GM18870 (cell line): ENCODE results near the gene CRYBA1.
A peak's percentile ranks its signal among the peaks of the same experiment; 100 is the strongest.
"Not testable (repeated sequence)": the region's sequence is repeated elsewhere in the genome, so short reads cannot be mapped to it uniquely, and the experiment has no call there.

Source experiments
- ATAC-seq: cut with Tn5 transposase; IDR thresholded peaks from one replicate; pipeline ENCODE4 v1.9.1; 2021; ENCODE audit warnings: moderate library complexity; ENCODE audit not compliant: unreplicated experiment

CRYBA1 gene

GRCh38 chr17:29246628-29247027 lies at the start of gene CRYBA1:
CRYBA1 (plus strand) TSS chr17:29246859; CDS start chr17:29246864, 5 bp downstream.
- ATAC-seq = no peak

GRCh38 chr17:29197516-29198272 lies 49.0 kb upstream of the CRYBA1 start:
- no peak for ATAC-seq

- ATAC-seq = not testable (repeated sequence)
Observed at GRCh38 chr17:29204068-29204804, 42.4 kb upstream of the CRYBA1 start.

DNA sequence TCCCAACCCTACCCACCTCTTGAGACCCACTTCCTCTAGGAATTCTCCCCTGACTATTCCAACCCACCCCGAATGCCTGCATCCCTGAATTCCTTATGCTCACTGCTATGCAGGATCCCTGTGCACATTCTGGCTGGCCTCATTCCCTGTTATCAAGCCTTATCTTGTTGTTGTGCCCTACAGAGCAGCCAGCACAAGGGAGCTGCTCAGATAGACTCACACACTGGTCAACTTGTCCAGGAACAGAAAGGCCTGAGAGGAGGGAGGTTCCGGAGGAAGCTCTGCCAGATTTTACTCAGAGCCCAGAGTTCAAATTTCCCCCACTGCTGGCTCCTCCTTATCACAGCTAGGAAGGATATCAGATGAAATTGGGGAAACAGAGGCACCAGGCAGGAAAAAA lies 41.6 kb upstream of the CRYBA1 start:
- ATAC-seq = no peak

DNA sequence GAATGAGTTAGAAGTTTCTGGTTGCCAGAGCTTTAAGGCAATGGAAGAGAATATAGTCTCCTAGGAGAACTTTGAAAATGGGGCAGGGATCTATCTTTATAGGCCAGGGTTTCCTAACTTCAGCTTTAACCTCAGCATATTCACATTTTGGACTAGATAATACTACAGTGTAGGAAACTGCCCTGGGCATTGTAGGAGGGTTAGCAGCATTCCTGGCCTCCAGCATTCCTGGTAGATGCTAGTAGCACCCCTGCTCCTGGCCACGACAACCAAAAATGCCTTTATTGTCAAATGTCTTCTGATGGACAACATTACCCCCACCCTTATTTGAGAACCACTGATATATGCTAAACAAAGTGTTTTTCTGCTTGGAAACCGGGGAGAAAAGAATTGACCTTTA lies 38.7 kb upstream of the CRYBA1 start:
- no peak for ATAC-seq

GRCh38 chr17:29209073-29209472 lies 37.6 kb upstream of the CRYBA1 start:
- no peak for ATAC-seq

DNA sequence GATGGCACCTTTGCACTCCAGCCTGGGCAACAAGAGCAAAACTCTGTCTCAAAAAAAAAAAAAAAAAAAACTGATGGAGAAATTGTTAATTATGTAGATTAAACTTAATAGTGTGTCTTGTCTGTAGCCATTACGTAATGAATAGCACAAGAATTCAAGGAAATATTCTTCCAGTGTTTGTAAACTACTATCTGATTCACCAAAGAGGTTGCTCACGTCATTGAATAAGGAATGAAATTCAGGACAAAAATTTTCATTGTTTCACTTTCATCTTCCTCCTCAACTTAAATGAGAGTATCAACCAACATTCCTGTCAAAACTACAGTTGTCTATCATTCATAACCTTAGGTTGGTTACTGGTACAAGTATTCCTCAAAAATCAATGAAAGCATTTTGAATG lies 35.8 kb upstream of the CRYBA1 start:
- no peak for ATAC-seq

DNA sequence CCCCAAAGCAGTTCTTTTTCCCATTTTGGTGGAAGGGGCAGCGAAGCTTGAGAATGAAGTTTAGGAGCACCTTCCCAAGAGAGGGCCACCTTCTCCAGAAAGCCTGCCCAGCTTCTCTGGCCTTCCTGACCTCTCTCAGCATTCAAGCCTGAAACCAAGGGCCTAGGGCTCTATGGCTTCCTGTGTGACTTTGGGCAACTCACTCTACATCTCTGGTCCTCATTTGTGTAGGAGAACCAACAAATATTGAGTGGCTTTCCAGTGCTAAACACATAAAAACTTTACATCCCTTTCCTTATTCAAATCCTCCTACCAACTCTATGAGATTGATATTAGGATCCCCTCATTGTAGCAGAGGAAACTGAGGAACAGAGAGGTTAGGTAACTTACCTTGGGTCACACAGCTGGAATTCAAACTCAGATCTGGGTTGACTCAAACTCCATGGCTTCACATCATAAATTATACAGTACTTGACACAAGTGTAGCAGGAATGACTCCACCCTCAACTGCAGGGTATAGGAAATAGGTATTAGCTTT lies 34.5 kb upstream of the CRYBA1 start:
- no peak for ATAC-seq

DNA sequence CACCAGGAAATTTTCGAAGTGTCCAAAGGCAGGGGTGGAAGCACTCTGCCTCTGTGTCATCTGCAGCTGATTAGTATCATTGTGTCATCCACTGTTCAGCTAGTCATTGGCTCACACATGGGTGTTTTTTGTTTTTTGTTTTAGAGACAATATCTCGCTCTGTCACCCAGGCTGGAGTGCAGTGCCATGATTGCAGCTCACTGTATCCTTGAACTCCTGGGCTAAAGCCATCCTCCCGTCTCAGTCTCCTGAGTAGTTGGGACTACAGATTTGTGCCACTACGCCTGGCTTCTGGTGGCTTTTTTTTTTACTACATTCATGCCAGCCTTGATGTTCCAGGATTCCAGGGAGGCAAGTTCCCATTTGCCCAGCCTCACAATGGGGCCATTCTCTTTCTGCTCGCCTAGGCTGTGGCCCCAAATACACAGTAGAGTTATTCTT lies 34.0 kb upstream of the CRYBA1 start:
- ATAC-seq = no peak

DNA sequence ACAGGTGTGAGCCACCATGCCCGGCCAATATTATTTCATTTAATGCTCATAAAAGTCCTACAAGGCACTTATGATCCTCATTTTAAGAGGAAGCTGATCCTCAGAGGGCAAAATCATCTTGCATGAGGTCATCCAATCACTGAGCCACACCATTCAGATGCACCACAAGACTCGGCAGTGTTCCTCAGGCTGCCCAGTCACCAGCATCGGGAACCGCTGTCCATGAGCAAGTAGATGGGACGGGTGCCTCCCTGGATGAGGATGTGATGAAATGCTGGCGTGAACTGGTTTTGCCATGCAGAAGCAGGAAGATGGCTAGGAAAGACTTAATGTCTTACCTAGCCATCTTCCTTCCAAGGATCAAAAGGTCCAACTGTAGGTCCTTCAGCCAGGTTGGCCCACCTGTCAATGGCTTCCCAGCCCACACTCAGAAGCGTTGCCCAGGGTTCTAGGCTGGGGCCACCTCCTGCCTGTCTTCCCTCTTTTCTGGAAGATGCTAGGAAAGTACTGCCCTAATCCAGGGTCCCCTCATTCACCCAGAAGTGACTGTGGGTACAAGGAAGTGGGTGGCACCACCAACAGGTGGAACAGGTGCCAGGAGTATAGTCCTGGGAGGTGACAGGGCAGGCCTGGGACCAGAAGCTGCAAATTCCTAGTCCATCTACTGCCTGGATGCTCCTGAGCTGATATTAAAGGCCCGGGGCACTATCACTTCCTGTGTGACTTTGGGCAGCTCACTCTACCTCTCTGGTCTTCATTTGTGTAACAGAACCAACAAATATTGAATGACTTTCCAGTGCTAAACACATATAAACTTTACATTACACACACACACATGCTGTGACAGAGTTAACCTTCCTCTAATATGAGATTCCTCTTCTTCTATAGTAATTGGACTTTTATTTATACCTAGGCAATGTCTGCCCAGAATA lies 32.2 kb upstream of the CRYBA1 start:
- ATAC-seq = no peak

DNA sequence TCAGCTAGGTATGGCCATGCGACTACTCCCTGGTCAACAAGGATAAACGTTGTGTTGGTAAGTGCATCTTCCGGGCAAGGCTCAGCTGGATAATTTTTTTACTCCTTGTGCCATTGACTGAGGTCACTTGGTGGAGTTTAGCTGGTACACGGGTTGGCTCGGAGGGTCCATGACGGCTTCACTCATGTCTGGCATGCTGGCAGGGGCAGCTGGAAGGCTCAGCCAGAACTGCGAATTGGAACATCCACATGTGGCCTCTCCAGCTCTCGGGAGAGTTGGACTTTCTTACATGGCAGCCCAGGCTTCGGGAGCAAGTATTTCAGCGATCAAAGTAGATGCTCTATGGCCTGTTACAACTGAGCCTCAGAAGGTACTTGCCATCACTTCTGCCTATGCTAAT lies 31.5 kb upstream of the CRYBA1 start:
- ATAC-seq = no peak

GRCh38 chr17:29215717-29216116 lies 30.9 kb upstream of the CRYBA1 start:
- no peak for ATAC-seq

DNA sequence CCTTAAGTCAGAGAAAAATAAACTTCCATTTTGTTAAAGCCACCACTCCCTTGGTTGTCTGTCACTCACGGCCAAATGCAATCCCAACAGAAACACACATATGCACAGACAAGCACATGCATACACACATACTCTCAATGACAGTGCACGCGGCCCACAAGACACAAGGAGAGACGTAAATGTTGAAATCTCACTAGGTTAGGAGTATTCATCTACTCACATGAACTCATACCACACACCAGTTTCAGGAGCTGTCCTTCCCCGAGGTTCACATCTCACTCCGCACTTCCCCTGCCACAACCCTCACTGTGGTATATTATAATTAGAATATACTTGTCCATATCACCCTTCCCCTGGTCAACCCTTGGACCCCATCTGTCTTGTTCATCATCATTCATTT lies 30.5 kb upstream of the CRYBA1 start:
- ATAC-seq = no peak

DNA sequence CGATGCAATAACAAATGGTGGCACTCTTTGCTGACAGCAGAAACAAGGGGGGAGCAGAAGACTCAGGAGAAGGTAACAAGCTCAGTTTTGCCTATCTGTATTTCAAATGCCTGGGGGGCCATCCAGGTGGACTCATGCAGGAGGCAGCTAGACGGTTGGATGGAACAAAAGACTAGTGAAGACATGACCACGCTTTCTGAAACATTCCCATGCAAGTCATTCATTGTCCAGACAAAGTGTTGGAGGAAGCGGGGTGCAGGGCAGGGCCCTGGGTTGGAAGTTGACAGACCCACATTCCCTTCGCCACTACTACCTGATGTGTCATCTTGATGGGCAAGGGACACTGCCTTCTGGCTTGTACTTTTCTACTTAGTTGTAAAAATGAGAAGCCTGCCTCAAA lies 29.8 kb upstream of the CRYBA1 start:
- no peak for ATAC-seq

DNA sequence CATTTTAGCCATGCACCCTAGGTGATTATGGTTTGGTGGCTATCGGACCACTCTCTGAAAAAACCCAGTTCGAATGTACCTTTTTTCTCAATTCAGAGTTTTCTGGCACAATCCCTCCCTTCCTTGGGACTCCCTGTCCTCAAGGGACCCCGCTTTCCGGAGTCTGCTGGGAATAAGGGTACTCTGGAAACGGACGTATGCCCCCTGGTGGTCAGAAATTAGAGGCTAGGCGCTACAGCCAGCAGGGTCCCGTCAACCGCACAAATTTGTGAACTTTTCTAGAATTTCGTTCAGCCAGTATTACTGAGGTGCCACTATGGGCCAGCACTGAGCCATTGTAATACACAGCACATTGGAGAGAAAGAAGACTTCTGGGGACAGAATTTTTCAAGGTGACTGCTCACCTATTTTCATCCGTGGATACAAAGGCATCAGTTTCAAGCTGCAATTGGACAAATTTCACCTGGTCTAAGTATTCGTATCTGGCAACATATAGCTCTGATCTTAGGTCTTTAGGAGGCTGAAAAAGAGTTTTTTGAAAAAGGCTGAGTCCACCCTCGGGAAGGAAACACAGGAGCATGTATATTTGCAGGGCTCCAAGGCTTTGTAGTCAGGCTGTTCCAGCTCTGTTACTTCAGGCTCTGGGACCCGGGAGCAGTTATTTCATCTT lies 27.1 kb upstream of the CRYBA1 start:
- peak; percentile 50 for ATAC-seq

GRCh38 chr17:29221338-29221737 lies 25.3 kb upstream of the CRYBA1 start:
- not testable (repeated sequence) for ATAC-seq

DNA sequence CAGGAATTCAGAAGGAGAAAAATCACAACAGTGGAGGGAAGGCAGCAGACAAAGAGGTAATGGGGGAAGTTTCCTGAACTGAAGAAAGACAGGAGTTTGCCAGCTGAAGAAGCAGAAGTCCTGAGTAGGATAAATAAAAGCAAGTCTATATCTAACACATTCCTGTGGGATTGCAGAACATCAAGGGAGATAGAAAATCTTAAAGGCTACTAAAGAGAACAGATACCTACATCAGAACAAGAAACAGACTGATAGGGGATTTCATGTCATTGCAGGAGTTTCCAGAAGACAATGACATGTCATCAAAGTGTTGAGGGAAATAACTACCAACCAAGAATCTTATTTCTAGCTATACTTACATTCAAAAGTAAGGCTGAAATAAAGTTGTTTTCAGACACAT lies 21.3 kb upstream of the CRYBA1 start:
- ATAC-seq = no peak

DNA sequence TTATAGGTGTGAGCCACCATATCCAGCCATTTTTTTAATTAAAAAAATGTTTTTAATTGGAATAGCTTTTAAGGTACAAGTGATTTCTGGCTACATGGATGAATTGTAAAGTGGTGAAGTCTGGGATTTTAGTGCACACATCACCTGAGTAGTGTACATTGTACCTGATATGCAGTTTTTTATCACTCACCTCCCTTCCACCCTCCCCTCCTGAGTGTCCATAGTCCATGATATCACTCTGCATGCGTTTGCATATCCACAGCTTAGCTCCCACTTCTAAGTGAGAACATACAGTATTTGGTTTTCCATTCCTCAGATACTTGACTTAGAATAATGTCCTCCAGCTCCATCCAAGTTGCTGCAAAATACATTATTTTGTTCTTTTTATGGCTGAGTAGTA lies 13.4 kb upstream of the CRYBA1 start:
- ATAC-seq = no peak

DNA sequence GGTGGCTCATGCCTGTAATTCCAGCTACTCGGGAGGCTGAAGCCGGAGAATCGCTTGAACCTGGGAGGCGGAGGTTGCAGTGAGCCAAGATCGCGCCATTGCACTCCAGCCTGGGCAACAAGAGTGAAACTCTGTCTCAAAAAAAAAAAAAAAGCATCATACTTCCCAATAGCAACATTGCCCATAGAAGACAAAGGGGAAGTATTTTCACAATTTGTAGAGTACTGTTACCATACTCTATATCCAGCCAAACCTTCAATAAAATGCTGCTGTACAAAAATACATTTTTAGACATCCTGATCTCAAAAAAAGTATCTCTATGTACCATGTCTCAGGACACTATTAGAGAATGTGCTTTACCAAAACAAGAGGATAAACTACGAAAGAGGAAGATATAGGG lies 11.7 kb upstream of the CRYBA1 start:
- not testable (repeated sequence) for ATAC-seq

GRCh38 chr17:29235904-29236303 lies 10.8 kb upstream of the CRYBA1 start:
- no peak for ATAC-seq
